ENCODE measurements around the gene MAB21L3.

Gene MAB21L3

GRCh38 chr1:116164604-116165368 is 53.6 kb downstream of the MAB21L3 start:
- DNase-seq (ENCODE audit: low read depth in 2 of 2), result no peak

GRCh38 chr1:116165572-116165971 is 54.4 kb downstream of the MAB21L3 start:
- DNase-seq (ENCODE audit: low read depth in 2 of 2), result no peak

- no peak for DNase-seq (ENCODE audit: low read depth in 2 of 2)
These were observed 54.9 kb downstream of the MAB21L3 start for GRCh38 chr1:116166011-116166571.

GRCh38 chr1:116166655-116167054 is 55.5 kb downstream of the MAB21L3 start:
- no peak for DNase-seq (ENCODE audit: low read depth in 2 of 2)

- no peak for DNase-seq (ENCODE audit: low read depth in 2 of 2)
These were observed 56.6 kb downstream of the MAB21L3 start for GRCh38 chr1:116167625-116168276.

GRCh38 chr1:116168277-116169032 is 57.3 kb downstream of the MAB21L3 start:
- DNase-seq (ENCODE audit: low read depth in 2 of 2), result peak; percentile 72 to 79

GRCh38 chr1:116169898-116170297 is 58.7 kb downstream of the MAB21L3 start:
- DNase-seq (ENCODE audit: low read depth in 2 of 2), result no peak

- no peak for DNase-seq (ENCODE audit: low read depth in 2 of 2)
These were observed 59.8 kb downstream of the MAB21L3 start for GRCh38 chr1:116170721-116171589.

GRCh38 chr1:116172666-116173065 is 61.5 kb downstream of the MAB21L3 start:
- DNase-seq (ENCODE audit: low read depth in 2 of 2), result no peak

GRCh38 chr1:116175611-116176010 is 64.4 kb downstream of the MAB21L3 start:
- DNase-seq (ENCODE audit: low read depth in 2 of 2), result no peak

- DNase-seq (ENCODE audit: low read depth in 2 of 2), result no peak
These were observed 65.1 kb downstream of the MAB21L3 start for GRCh38 chr1:116176306-116176789.

- DNase-seq (ENCODE audit: low read depth in 2 of 2), result no peak
These were observed 66.7 kb downstream of the MAB21L3 start for GRCh38 chr1:116177861-116178260.

GRCh38 chr1:116178837-116179236 is 67.6 kb downstream of the MAB21L3 start:
- DNase-seq (ENCODE audit: low read depth in 2 of 2), result no peak

GRCh38 chr1:116179419-116179818 is 68.2 kb downstream of the MAB21L3 start:
- DNase-seq (ENCODE audit: low read depth in 2 of 2), result no peak

- no peak for DNase-seq (ENCODE audit: low read depth in 2 of 2)
These were observed 68.8 kb downstream of the MAB21L3 start for GRCh38 chr1:116179964-116180363.

- DNase-seq (ENCODE audit: low read depth in 2 of 2), result no peak
These were observed 71.0 kb downstream of the MAB21L3 start for GRCh38 chr1:116182019-116182714.
